OCI-LY7 (cell line): Measurements from ENCODE around the gene AHR. TPM values are rescaled to one million over a fixed set of nuclear protein-coding genes. Genes with fewer than 3 reads are reported as not detected.
"Not testable (repeated sequence)": the region's sequence is repeated elsewhere in the genome, so short reads cannot be mapped to it uniquely, and the experiment has no call there.

Experiments used
- BruUV-seq: library from RNA; stranded (reverse); fragments of 400-500 nt; replicated peaks from 2 replicates; lab custom pipeline; 2021; lab: Mats Ljungman, UMichigan
- CTCF ChIA-PET: fragments of 300-600 bp; sonication (Branson Sonifier 250); formaldehyde crosslinking; loops from one replicate; lab custom pipeline; 2022; ENCODE audit warnings: antibody characterized with exemption; ENCODE audit not compliant: unreplicated experiment; lab: Charles Lee
- POLR2A ChIA-PET: fragments of 300-600 bp; sonication (Branson Sonifier 250); formaldehyde crosslinking; loops from one replicate; lab custom pipeline; 2022; ENCODE audit warnings: antibody characterized with exemption; lab: Charles Lee
- DNase-seq: peaks from one replicate; pipeline ENCODE4 v3.0.0-alpha.2; 2015; ENCODE audit warnings: low spot score
- H2AFZ ChIP-seq: fragments of 200-600 bp; sonication (generic), shearing (Covaris generic); 2 replicates; pipeline ENCODE4 v1.6.1; 2014; ENCODE audit warnings: mild to moderate bottlenecking, antibody characterized with exemption, low read length, moderate library complexity
- H3K27ac ChIP-seq: fragments of 200-600 bp; sonication (generic); 2 replicates; pipeline ENCODE4 v1.5.1; 2014; ENCODE audit warnings: mixed run types, low read depth, mild to moderate bottlenecking, moderate library complexity, low read length, inconsistent platforms; ENCODE audit not compliant: poor library complexity, severe bottlenecking
- H3K36me3 ChIP-seq: fragments of 200-600 bp; sonication (generic); 2 replicates; pipeline ENCODE4 v1.6.1; 2014; ENCODE audit warnings: mild to moderate bottlenecking, antibody characterized with exemption, low read length, moderate library complexity, mixed read lengths; ENCODE audit not compliant: insufficient read depth
- H3K4me1 ChIP-seq: fragments of 200-600 bp; sonication (generic); 2 replicates; pipeline ENCODE4 v1.5.1; 2014; ENCODE audit warnings: mild to moderate bottlenecking, low read length; ENCODE audit not compliant: insufficient read depth, poor library complexity, severe bottlenecking
- H3K4me2 ChIP-seq: fragments of 200-600 bp; sonication (generic); 2 replicates; pipeline ENCODE4 v1.6.1; 2014; ENCODE audit warnings: mild to moderate bottlenecking, low read length
- H3K4me3 ChIP-seq: fragments of 200-600 bp; sonication (generic); 2 replicates; pipeline ENCODE4 v1.5.1; 2014; ENCODE audit warnings: mild to moderate bottlenecking, low read depth, low read length; ENCODE audit not compliant: poor library complexity, severe bottlenecking
- H3K79me2 ChIP-seq: fragments of 200-600 bp; sonication (generic); 2 replicates; pipeline ENCODE4 v1.6.1; 2016; ENCODE audit warnings: low read depth, mild to moderate bottlenecking, low read length, moderate library complexity, mixed read lengths; ENCODE audit not compliant: insufficient read depth
- H3K9me2 ChIP-seq: fragments of 200-600 bp; sonication (generic); 2 replicates; pipeline ENCODE4 v1.6.1; 2016; ENCODE audit warnings: mild to moderate bottlenecking, low read length, mixed read lengths; ENCODE audit not compliant: insufficient read depth
- H3K9me3 ChIP-seq: fragments of 200-600 bp; sonication (generic); 2 replicates; pipeline ENCODE4 v1.6.1; 2014; ENCODE audit warnings: mild to moderate bottlenecking, mixed run types, low read length, mixed read lengths
- H4K20me1 ChIP-seq: fragments of 200-600 bp; sonication (generic); 2 replicates; pipeline ENCODE4 v1.6.1; 2014; ENCODE audit warnings: mild to moderate bottlenecking, antibody characterized with exemption, low read length, moderate library complexity, mixed read lengths; ENCODE audit not compliant: insufficient read depth
- EZH2phosphoT487 ChIP-seq: fragments of 200-600 bp; sonication (generic); IDR thresholded peaks from 2 replicates; pipeline ENCODE4 v1.6.1; 2018; ENCODE audit warnings: low read depth, borderline replicate concordance, mild to moderate bottlenecking, mixed run types, antibody characterized with exemption, low read length, moderate library complexity, mixed read lengths
- intact Hi-C: fragments of 100-400 bp; cut with micrococcal nuclease; formaldehyde crosslinking; loops from one replicate; pipeline ENCODE4 v1.10.0; 2022; ENCODE audit not compliant: unreplicated experiment
- total RNA-seq, 2 experiments: library from RNA; depleted of rRNA in 1 of 2; stranded (reverse); fragments of >200 nt in 1 of 2; shearing (Covaris generic) in 1 of 2; gene quantifications; 2 replicates each; pipeline ENCODE4 v1.2.3, GENCODE V29; 2014 to 2022
- TF ChIP-seq, protein P1 (sequence below): fragments of 200-600 bp; sonication (generic); conservative IDR thresholded peaks from 2 replicates; pipeline ENCODE4 v1.5.1; 2014; ENCODE audit warnings: mild to moderate bottlenecking, antibody characterized with exemption, low read length, moderate library complexity, mixed read lengths

AHR gene
- total RNA-seq, 2 experiments from 2014 or later: not detected

DNA sequence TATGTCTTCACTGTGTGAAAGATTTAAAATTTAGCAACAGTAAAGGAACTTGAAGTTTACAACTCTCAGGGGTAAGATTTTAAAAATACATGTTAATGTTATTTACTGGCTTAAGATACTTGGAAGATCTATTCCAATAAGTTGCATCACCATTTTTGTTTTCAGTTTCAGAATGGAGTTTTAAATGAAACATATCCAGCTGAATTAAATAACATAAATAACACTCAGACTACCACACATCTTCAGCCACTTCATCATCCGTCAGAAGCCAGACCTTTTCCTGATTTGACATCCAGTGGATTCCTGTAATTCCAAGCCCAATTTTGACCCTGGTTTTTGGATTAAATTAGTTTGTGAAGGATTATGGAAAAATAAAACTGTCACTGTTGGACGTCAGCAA, 44.3 kb downstream of the AHR start:
- H3K9me2 ChIP-seq: no peaks in the 10 kb centered on the region
- H3K27ac ChIP-seq: no peak overlapping the region
- H3K4me3 ChIP-seq: no peak overlapping the region
- TF ChIP-seq, protein P1, sequence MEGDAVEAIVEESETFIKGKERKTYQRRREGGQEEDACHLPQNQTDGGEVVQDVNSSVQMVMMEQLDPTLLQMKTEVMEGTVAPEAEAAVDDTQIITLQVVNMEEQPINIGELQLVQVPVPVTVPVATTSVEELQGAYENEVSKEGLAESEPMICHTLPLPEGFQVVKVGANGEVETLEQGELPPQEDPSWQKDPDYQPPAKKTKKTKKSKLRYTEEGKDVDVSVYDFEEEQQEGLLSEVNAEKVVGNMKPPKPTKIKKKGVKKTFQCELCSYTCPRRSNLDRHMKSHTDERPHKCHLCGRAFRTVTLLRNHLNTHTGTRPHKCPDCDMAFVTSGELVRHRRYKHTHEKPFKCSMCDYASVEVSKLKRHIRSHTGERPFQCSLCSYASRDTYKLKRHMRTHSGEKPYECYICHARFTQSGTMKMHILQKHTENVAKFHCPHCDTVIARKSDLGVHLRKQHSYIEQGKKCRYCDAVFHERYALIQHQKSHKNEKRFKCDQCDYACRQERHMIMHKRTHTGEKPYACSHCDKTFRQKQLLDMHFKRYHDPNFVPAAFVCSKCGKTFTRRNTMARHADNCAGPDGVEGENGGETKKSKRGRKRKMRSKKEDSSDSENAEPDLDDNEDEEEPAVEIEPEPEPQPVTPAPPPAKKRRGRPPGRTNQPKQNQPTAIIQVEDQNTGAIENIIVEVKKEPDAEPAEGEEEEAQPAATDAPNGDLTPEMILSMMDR: no peak
- no peak for TF ChIP-seq EZH2phosphoT487
- H3K9me3 ChIP-seq: no peaks in the 10 kb centered on the region
- ChIA-PET CTCF (no interaction called here), POLR2A (no interaction called here)
- H4K20me1 ChIP-seq: no peaks in the 10 kb centered on the region
- BruUV-seq: no TSS peak
- no peak overlapping the region for H3K4me2 ChIP-seq
- intact Hi-C loops: no loop called here
- no peak overlapping the region for H2AFZ ChIP-seq
- no peaks in the 10 kb centered on the region for H3K4me1 ChIP-seq
- H3K79me2 ChIP-seq: no peaks in the 10 kb centered on the region
- no peak for DNase-seq
- H3K36me3 ChIP-seq: no peaks in the 10 kb centered on the region

DNA sequence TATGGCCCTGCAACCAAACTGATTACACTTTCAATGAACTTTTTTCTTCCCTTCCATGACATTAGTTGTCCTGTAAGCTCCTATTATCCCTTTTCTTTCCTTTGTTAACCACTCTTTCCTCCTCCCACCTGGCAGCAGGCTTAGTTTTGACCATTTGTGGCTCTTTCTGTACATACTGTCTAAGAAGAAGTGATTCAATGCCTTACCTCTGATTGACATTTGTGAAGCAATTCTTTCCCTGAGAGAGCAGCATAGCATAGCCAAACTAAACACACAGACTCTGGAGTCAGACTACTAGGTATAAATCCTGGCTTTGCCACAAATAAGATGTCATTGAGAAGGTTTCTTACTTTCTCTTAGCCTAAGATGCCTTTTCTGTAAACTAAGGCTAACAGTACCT, 48.9 kb downstream of the AHR start:
- H3K4me1 ChIP-seq: no peaks in the 10 kb centered on the region
- DNase-seq: no peak
- POLR2A ChIA-PET: no interaction called here
- no peaks in the 10 kb centered on the region for H4K20me1 ChIP-seq
- intact Hi-C loops: no loop called here
- H3K36me3 ChIP-seq: no peaks in the 10 kb centered on the region
- H3K27ac ChIP-seq: no peak overlapping the region
- H3K9me2 ChIP-seq: no peaks in the 10 kb centered on the region
- H2AFZ ChIP-seq: no peak overlapping the region
- TF ChIP-seq, protein P1: no peak
- no peak for TF ChIP-seq EZH2phosphoT487
- H3K79me2 ChIP-seq: no peaks in the 10 kb centered on the region
- CTCF ChIA-PET: no interaction called here
- no peak overlapping the region for H3K4me2 ChIP-seq
- no peaks in the 10 kb centered on the region for H3K9me3 ChIP-seq
- no TSS peak for BruUV-seq
- H3K4me3 ChIP-seq: no peak overlapping the region

DNA sequence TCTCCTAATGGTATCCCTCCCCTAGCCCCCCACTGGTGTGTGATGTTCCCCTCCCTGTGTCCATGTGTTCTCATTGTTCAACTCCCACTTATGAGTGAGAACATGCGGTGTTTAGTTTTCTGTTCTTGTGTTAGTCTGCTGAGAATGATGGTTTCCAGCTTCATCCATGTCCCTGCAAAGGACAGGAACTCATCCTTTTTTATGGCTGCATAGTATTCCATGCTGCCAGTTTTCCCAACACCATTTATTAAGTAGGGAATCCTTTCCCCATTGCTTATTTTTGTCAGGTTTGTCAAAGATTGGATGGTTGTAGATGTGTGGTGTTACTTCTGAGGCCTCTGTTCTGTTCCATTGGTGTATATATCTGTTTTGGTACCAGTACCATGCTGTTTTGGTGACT, 50.5 kb downstream of the AHR start:
- H3K4me3 ChIP-seq, DNase-seq, POLR2A ChIA-PET, intact Hi-C loops, CTCF ChIA-PET, H3K36me3 ChIP-seq, H3K9me2 ChIP-seq, BruUV-seq, H3K27ac ChIP-seq, H4K20me1 ChIP-seq, H3K4me2 ChIP-seq, H2AFZ ChIP-seq, H3K9me3 ChIP-seq, H3K79me2 ChIP-seq, H3K4me1 ChIP-seq: not testable (repeated sequence)

GRCh38 chr7:17350321-17350720, 51.9 kb downstream of the AHR start:
- H3K4me2 ChIP-seq, H3K9me3 ChIP-seq, DNase-seq, H3K79me2 ChIP-seq, H4K20me1 ChIP-seq, BruUV-seq, H3K27ac ChIP-seq, intact Hi-C loops, H3K9me2 ChIP-seq, H2AFZ ChIP-seq, H3K4me1 ChIP-seq, H3K36me3 ChIP-seq, H3K4me3 ChIP-seq, CTCF ChIA-PET: not testable (repeated sequence)
- POLR2A ChIA-PET: interaction anchor here (0.7 kb wide), 1 partner anchor 1353 kb away, joined by 3 read pairs; no protein-coding TSS in a partner anchor

- H3K4me1 ChIP-seq, H3K9me2 ChIP-seq, BruUV-seq, H3K4me2 ChIP-seq, H3K36me3 ChIP-seq, H3K27ac ChIP-seq, H4K20me1 ChIP-seq, H3K79me2 ChIP-seq, intact Hi-C loops, CTCF ChIA-PET, DNase-seq, H3K9me3 ChIP-seq, H3K4me3 ChIP-seq, POLR2A ChIA-PET, H2AFZ ChIP-seq: not testable (repeated sequence)
Measured at GRCh38 chr7:17353650-17354419, 55.4 kb downstream of the AHR start.
